ENCODE measurements around the gene CETP. TPM values are rescaled to one million over a fixed set of nuclear protein-coding genes. Genes with fewer than 3 reads are reported as not detected.
A peak's percentile ranks its signal among the peaks of the same experiment; 100 is the strongest.

CETP gene
- total RNA-seq, 1 experiment from 2014 or later: not detected

- Histone ChIP-seq H3K4me3 (ENCODE audit: insufficient read depth, low read depth, low read length) (no peak overlapping the region), H3K27me3 (ENCODE audit: control insufficient read depth, insufficient read depth, low read length) (no peaks in the 10 kb centered on the region), H3K36me3 (replicated peaks; ENCODE audit: control insufficient read depth, insufficient read depth, low read length) (peaks cover 28% of the 10 kb centered on the region)
- DNase-seq: no peak
Measured at GRCh38 chr16:56943761-56944375, 17.9 kb upstream of the CETP start.

- H3K4me3 ChIP-seq (ENCODE audit: insufficient read depth, low read depth, low read length): no peak overlapping the region
- DNase-seq: no peak
- H3K27me3 ChIP-seq (ENCODE audit: control insufficient read depth, insufficient read depth, low read length): no peaks in the 10 kb centered on the region
- peaks cover 21% of the 10 kb centered on the region for H3K36me3 ChIP-seq (replicated peaks; ENCODE audit: control insufficient read depth, insufficient read depth, low read length)
Measured at GRCh38 chr16:56944954-56945839, 16.6 kb upstream of the CETP start.

- H3K4me3 ChIP-seq (ENCODE audit: insufficient read depth, low read depth, low read length): no peak overlapping the region
- DNase-seq: no peak
- no peaks in the 10 kb centered on the region for H3K27me3 ChIP-seq (ENCODE audit: control insufficient read depth, insufficient read depth, low read length)
- peaks cover 18% of the 10 kb centered on the region for H3K36me3 ChIP-seq (replicated peaks; ENCODE audit: control insufficient read depth, insufficient read depth, low read length)
Measured at GRCh38 chr16:56945847-56946527, 15.8 kb upstream of the CETP start.

GRCh38 chr16:56946767-56947603 lies 14.8 kb upstream of the CETP start:
- H3K36me3 ChIP-seq (replicated peaks; ENCODE audit: control insufficient read depth, insufficient read depth, low read length): peaks cover 12% of the 10 kb centered on the region
- H3K27me3 ChIP-seq (ENCODE audit: control insufficient read depth, insufficient read depth, low read length): no peaks in the 10 kb centered on the region
- DNase-seq: no peak
- no peak overlapping the region for H3K4me3 ChIP-seq (ENCODE audit: insufficient read depth, low read depth, low read length)

- no peaks in the 10 kb centered on the region for H3K27me3 ChIP-seq (ENCODE audit: control insufficient read depth, insufficient read depth, low read length)
- H3K4me3 ChIP-seq (ENCODE audit: insufficient read depth, low read depth, low read length): no peak overlapping the region
- peaks cover 11% of the 10 kb centered on the region for H3K36me3 ChIP-seq (replicated peaks; ENCODE audit: control insufficient read depth, insufficient read depth, low read length)
- no peak for DNase-seq
Measured at GRCh38 chr16:56947604-56947995, 14.2 kb upstream of the CETP start.

- peaks cover 7% of the 10 kb centered on the region for H3K36me3 ChIP-seq (replicated peaks; ENCODE audit: control insufficient read depth, insufficient read depth, low read length)
- H3K27me3 ChIP-seq (ENCODE audit: control insufficient read depth, insufficient read depth, low read length): no peaks in the 10 kb centered on the region
- no peak for DNase-seq
- no peak overlapping the region for H3K4me3 ChIP-seq (ENCODE audit: insufficient read depth, low read depth, low read length)
Measured at GRCh38 chr16:56948234-56948633, 13.5 kb upstream of the CETP start.

- Histone ChIP-seq H3K27me3 (ENCODE audit: control insufficient read depth, insufficient read depth, low read length) (no peaks in the 10 kb centered on the region), H3K36me3 (replicated peaks; ENCODE audit: control insufficient read depth, insufficient read depth, low read length) (peaks cover 1% of the 10 kb centered on the region), H3K4me3 (ENCODE audit: insufficient read depth, low read depth, low read length) (no peak overlapping the region)
- DNase-seq: no peak
Measured at GRCh38 chr16:56950051-56950450, 11.7 kb upstream of the CETP start.

GRCh38 chr16:56950455-56950854 lies 11.3 kb upstream of the CETP start:
- H3K36me3 ChIP-seq (replicated peaks; ENCODE audit: control insufficient read depth, insufficient read depth, low read length): no peaks in the 10 kb centered on the region; the same call in none of the 2 replicates
- no peak for DNase-seq
- H3K27me3 ChIP-seq (ENCODE audit: control insufficient read depth, insufficient read depth, low read length): no peaks in the 10 kb centered on the region
- H3K4me3 ChIP-seq (ENCODE audit: insufficient read depth, low read depth, low read length): no peak overlapping the region

GRCh38 chr16:56950881-56951771 lies 10.6 kb upstream of the CETP start:
- DNase-seq: peak; percentile 86
- H3K27me3 ChIP-seq (ENCODE audit: control insufficient read depth, insufficient read depth, low read length): no peaks in the 10 kb centered on the region
- H3K36me3 ChIP-seq (replicated peaks; ENCODE audit: control insufficient read depth, insufficient read depth, low read length): no peaks in the 10 kb centered on the region
- H3K4me3 ChIP-seq (ENCODE audit: insufficient read depth, low read depth, low read length): no peak overlapping the region

GRCh38 chr16:56953006-56953405 lies 8.7 kb upstream of the CETP start:
- no peak for DNase-seq
- H3K36me3 ChIP-seq (replicated peaks; ENCODE audit: control insufficient read depth, insufficient read depth, low read length): no peaks in the 10 kb centered on the region
- no peaks in the 10 kb centered on the region for H3K27me3 ChIP-seq (ENCODE audit: control insufficient read depth, insufficient read depth, low read length)
- no peak overlapping the region for H3K4me3 ChIP-seq (ENCODE audit: insufficient read depth, low read depth, low read length)

GRCh38 chr16:56956076-56956475 lies 5.7 kb upstream of the CETP start:
- no peak for DNase-seq
- Histone ChIP-seq H3K27me3 (ENCODE audit: control insufficient read depth, insufficient read depth, low read length) (no peaks in the 10 kb centered on the region), H3K4me3 (ENCODE audit: insufficient read depth, low read depth, low read length) (no peak overlapping the region), H3K36me3 (replicated peaks; ENCODE audit: control insufficient read depth, insufficient read depth, low read length) (no peaks in the 10 kb centered on the region)

GRCh38 chr16:56956756-56957155 lies 5.0 kb upstream of the CETP start:
- Histone ChIP-seq H3K4me3 (ENCODE audit: insufficient read depth, low read depth, low read length) (no peak overlapping the region), H3K27me3 (ENCODE audit: control insufficient read depth, insufficient read depth, low read length) (no peaks in the 10 kb centered on the region), H3K36me3 (replicated peaks; ENCODE audit: control insufficient read depth, insufficient read depth, low read length) (no peaks in the 10 kb centered on the region)
- DNase-seq: no peak

GRCh38 chr16:56960681-56961281 lies 969 bp upstream of the CETP start:
- DNase-seq: no peak
- no peaks in the 10 kb centered on the region for H3K36me3 ChIP-seq (replicated peaks; ENCODE audit: control insufficient read depth, insufficient read depth, low read length)
- H3K4me3 ChIP-seq (ENCODE audit: insufficient read depth, low read depth, low read length): no peak overlapping the region
- H3K27me3 ChIP-seq (ENCODE audit: control insufficient read depth, insufficient read depth, low read length): no peaks in the 10 kb centered on the region

Data from H7 (cell line).